HepG2 (cell line): ENCODE data around the gene GNG2. TPM values are rescaled to one million over a fixed set of nuclear protein-coding genes. Genes with fewer than 3 reads are reported as not detected.

Experiments
- ATAC-seq: fragments of 200-7000 bp; cut with Tn5 transposase; 3 replicates; pipeline ENCODE4 v1.9.1; 2020; ENCODE audit warnings: mild to moderate bottlenecking, moderate library complexity
- BruUV-seq: library from RNA; stranded (reverse); fragments of 400-500 nt; replicated peaks from 2 replicates; lab custom pipeline; 2021; lab: Mats Ljungman, UMichigan
- CTCF ChIA-PET: fragments of 300-600 bp; formaldehyde crosslinking; extraction: SDS; loops from one replicate; lab custom pipeline; 2021; ENCODE audit warnings: low total read pairs, inconsistent platforms, low intra/inter-chr PET ratio; lab: Yijun Ruan, JAX
- POLR2A ChIA-PET: fragments of 350-600 bp; sonication (Branson Sonifier 250); formaldehyde crosslinking; loops from one replicate; lab custom pipeline; 2020; ENCODE audit warnings: antibody characterized with exemption, inconsistent platforms; lab: Yijun Ruan, JAX
- DNase-seq: peaks from one replicate; pipeline ENCODE4 v3.0.0-alpha.2; 2015; ENCODE audit warnings: low spot score
- FAIRE-seq: peaks from 3 replicates; lab custom pipeline; 2011; peaks lifted over from hg19 to GRCh38; lab: Jason Lieb, UNC
- H2AFZ ChIP-seq: one replicate; pipeline ENCODE4 v1.6.1; 2011; ENCODE audit warnings: low read length, inconsistent platforms
- H3K27ac ChIP-seq: fragments of 300-600 bp; 3 replicates; pipeline ENCODE4 v1.8.0; 2011; ENCODE audit warnings: mixed run types, mild to moderate bottlenecking, mixed read lengths, low read length, inconsistent platforms; ENCODE audit not compliant: insufficient read depth; ENCODE audit errors: extremely low read length
- H3K27me3 ChIP-seq, 2 experiments: fragments of 200-600 bp in 1 of 2; 2 replicates in 1 of 2; 3 replicates in 1 of 2; pipeline versions ENCODE4 v1.6.0 to v1.8.0; 2011; ENCODE audit warnings: low read length in 2 of 2, mild to moderate bottlenecking in 2 of 2, moderate library complexity in 2 of 2, inconsistent platforms in 1 of 2; ENCODE audit not compliant: insufficient read depth in 2 of 2, control insufficient read depth in 1 of 2
- H3K36me3 ChIP-seq, 2 experiments: fragments of 200-600 bp in 1 of 2; replicated peaks in 1 of 2; 2 replicates in 1 of 2; 3 replicates in 1 of 2; pipeline versions ENCODE4 v1.5.1 to v1.8.0; 2011; ENCODE audit warnings: low read length in 2 of 2, inconsistent platforms in 1 of 2; ENCODE audit not compliant: insufficient read depth in 2 of 2, control insufficient read depth in 1 of 2
- H3K4me1 ChIP-seq: 2 replicates; pipeline ENCODE4 v1.5.1; 2012; ENCODE audit warnings: low read length, inconsistent platforms; ENCODE audit not compliant: insufficient read depth
- H3K4me2 ChIP-seq: 2 replicates; pipeline ENCODE4 v1.6.0; 2011; ENCODE audit warnings: low read depth, low read length, inconsistent platforms
- H3K4me3 ChIP-seq, 3 experiments: fragments of 200-600 bp in 1 of 3; sonication (generic), shearing (Covaris generic) in 1 of 3; replicated peaks in 1 of 3; 2 replicates each; pipeline ENCODE4 v1.5.1; 2011 to 2016; ENCODE audit warnings: low read length in 3 of 3, inconsistent platforms in 2 of 3, low read depth in 2 of 3, mild to moderate bottlenecking in 2 of 3, control low read depth in 1 of 3, mixed read lengths in 1 of 3; ENCODE audit not compliant: insufficient read depth in 1 of 3
- H3K79me2 ChIP-seq: one replicate; pipeline ENCODE4 v1.6.1; 2011; ENCODE audit warnings: low read length, inconsistent platforms; ENCODE audit not compliant: insufficient read depth
- H3K9ac ChIP-seq: 2 replicates; pipeline ENCODE4 v1.6.0; 2011; ENCODE audit warnings: mild to moderate bottlenecking, low read depth, low read length, inconsistent platforms; ENCODE audit not compliant: insufficient read depth
- H3K9me3 ChIP-seq: 2 replicates; pipeline ENCODE4 v1.5.1; 2012; ENCODE audit warnings: mild to moderate bottlenecking, low read length
- H4K20me1 ChIP-seq: 2 replicates; pipeline ENCODE4 v1.6.0; 2011; ENCODE audit warnings: inconsistent platforms, mild to moderate bottlenecking, low read length, moderate library complexity; ENCODE audit not compliant: insufficient read depth
- AKAP8 ChIP-seq: sonication (generic); formaldehyde crosslinking; IDR thresholded peaks from 2 replicates; pipeline ENCODE4 v1.5.1; 2020; ENCODE audit warnings: mild to moderate bottlenecking, missing genetic modification reagents
- DRAP1 ChIP-seq: IDR thresholded peaks from 2 replicates; pipeline ENCODE4 v1.6.1; 2016; ENCODE audit warnings: missing genetic modification reagents, missing compliant biosample characterization
- E2F2 ChIP-seq: sonication (generic); formaldehyde crosslinking; IDR thresholded peaks from 2 replicates; pipeline ENCODE4 v1.4.0; 2020; ENCODE audit warnings: missing genetic modification reagents, borderline replicate concordance
- EP300 ChIP-seq, 3 experiments: sonication (generic) in 1 of 3; formaldehyde crosslinking in 1 of 3; IDR thresholded peaks; 2 replicates each; pipeline versions ENCODE4 v1.5.1 to v1.6.1; 2011 to 2020; ENCODE audit warnings: low read depth in 2 of 3, low read length in 2 of 3, borderline replicate concordance in 1 of 3, improper control_type of control experiment in 1 of 3, mild to moderate bottlenecking in 1 of 3, missing genetic modification reagents in 1 of 3, moderate library complexity in 1 of 3
- FOXA3 ChIP-seq: IDR thresholded peaks from 2 replicates; pipeline ENCODE4 v1.6.1; 2016; ENCODE audit warnings: missing genetic modification reagents, missing compliant biosample characterization
- FUBP1 ChIP-seq: sonication (generic); formaldehyde crosslinking; IDR thresholded peaks from 2 replicates; pipeline ENCODE4 v1.5.1; 2020; ENCODE audit warnings: missing genetic modification reagents, mild to moderate bottlenecking, borderline replicate concordance
- KLF13 ChIP-seq: sonication (generic); formaldehyde crosslinking; IDR thresholded peaks from 2 replicates; pipeline ENCODE4 v1.4.0; 2020; ENCODE audit warnings: mild to moderate bottlenecking, missing genetic modification reagents
- MIER3 ChIP-seq: IDR thresholded peaks from 2 replicates; pipeline ENCODE4 v1.6.1; 2016; ENCODE audit warnings: missing compliant biosample characterization, borderline replicate concordance
- MYNN ChIP-seq: sonication (generic); formaldehyde crosslinking; IDR thresholded peaks from 2 replicates; pipeline ENCODE4 v1.4.0; 2020; ENCODE audit warnings: mild to moderate bottlenecking, low read depth, missing genetic modification reagents
- NFIC ChIP-seq: IDR thresholded peaks from 2 replicates; pipeline ENCODE4 v1.6.1; 2012; ENCODE audit warnings: mild to moderate bottlenecking, low read length, inconsistent platforms
- POGK ChIP-seq: sonication (generic); formaldehyde crosslinking; conservative IDR thresholded peaks from 2 replicates; pipeline ENCODE4 v1.8.0; 2022; ENCODE audit warnings: mild to moderate bottlenecking, moderate library complexity, missing genetic modification reagents
- RNF2 ChIP-seq: fragments of 450-650 bp; conservative IDR thresholded peaks from 2 replicates; pipeline ENCODE4 v1.6.1; 2016; ENCODE audit warnings: low read depth
- RXRA ChIP-seq: sonication (generic); formaldehyde crosslinking; IDR thresholded peaks from 2 replicates; pipeline ENCODE4 v1.5.1; 2020; ENCODE audit warnings: missing genetic modification reagents
- TFDP2 ChIP-seq: sonication (generic); formaldehyde crosslinking; IDR thresholded peaks from 2 replicates; pipeline ENCODE4 v1.4.0; 2020; ENCODE audit warnings: missing genetic modification reagents
- ZBTB14 ChIP-seq: sonication (generic); formaldehyde crosslinking; IDR thresholded peaks from 2 replicates; pipeline ENCODE4 v1.4.0; 2020; ENCODE audit warnings: missing genetic modification reagents
- ZNF691 ChIP-seq: sonication (generic); formaldehyde crosslinking; IDR thresholded peaks from 2 replicates; pipeline ENCODE4 v1.4.0; 2020; ENCODE audit warnings: missing genetic modification reagents, low read depth, mild to moderate bottlenecking, borderline replicate concordance
- WGBS: methylation state at CpG from one replicate; pipeline ENCODE4 v1.1.6; 2017; ENCODE audit warnings: low lambda C conversion rate; 5-methylcytosine and 5-hydroxymethylcytosine counted together
- in situ Hi-C: cut with HindIII; loops from 2 replicates; pipeline ENCODE4 v1.10.0; 2017; ENCODE audit warnings: low pct_unique_long_range_greater_than_20kb; ENCODE audit not compliant: extremely low pct_ligation_motif_present
- intact Hi-C: fragments of 100-400 bp; cut with micrococcal nuclease; formaldehyde crosslinking; loops from one replicate; pipeline ENCODE4 v1.10.0; 2022; ENCODE audit not compliant: unreplicated experiment
- polyA plus RNA-seq, 8 experiments: library from polyadenylated mRNA; depleted of rRNA in 3 of 8; stranded (reverse) in 7 of 8; unstranded in 1 of 8; fragments of >200 nt; fragmentation: Illumina TruSeq in 4 of 8; extraction: Trizol in 4 of 8; gene quantifications; 2 replicates each; pipeline versions ENCODE4 v1.2.1 to v1.2.3, GENCODE V29; 2011 to 2016; ENCODE audit warnings: low read depth in 4 of 8, missing spikeins in 1 of 8, mixed read lengths in 1 of 8; ENCODE audit not compliant: insufficient read depth in 1 of 8
- total RNA-seq, 5 experiments: library from RNA; depleted of rRNA; stranded (reverse); fragments of >200 nt; fragmentation: Illumina TruSeq; extraction: Trizol; gene quantifications; 2 replicates each; pipeline ENCODE4 v1.2.3, GENCODE V29; 2016; ENCODE audit warnings: low read depth in 1 of 5

The GNG2 gene
- total and polyA plus RNA-seq, 2 of the 13 experiments (the other 11 are each of a cell fraction or from before 2014, with no cell fraction given) = not detected

GRCh38 chr14:51877810-51878209, 17.4 kb downstream of the GNG2 start:
- POLR2A ChIA-PET = no interaction called here
- Histone ChIP-seq H3K27me3 (peaks cover 0 to 6% of the 10 kb centered on the region in 2 experiments; a peak in 1 of 5 replicates), H4K20me1 (no peaks in the 10 kb centered on the region), H3K4me3 (no peak overlapping the region), H3K9me3 (no peaks in the 10 kb centered on the region), H3K9ac (no peak overlapping the region), H3K4me1 (no peaks in the 10 kb centered on the region), H2AFZ (no peak overlapping the region), H3K36me3 (no peaks in the 10 kb centered on the region), H3K27ac (no peak overlapping the region), H3K79me2 (no peaks in the 10 kb centered on the region), H3K4me2 (no peak overlapping the region)
- no peak for FAIRE-seq
- CTCF ChIA-PET = no interaction called here
- intact Hi-C loops = no loop called here
- no peak for ATAC-seq
- DNase-seq = no peak
- WGBS = 0% methylated on average over 1 of the region's 1 CpG
- in situ Hi-C loops = no loop called here
- no TSS peak for BruUV-seq
- TF ChIP-seq TFDP2 (CRISPR knock-in tag) (no peak), NFIC (no peak), MYNN (CRISPR knock-in tag) (no peak), KLF13 (CRISPR knock-in tag) (no peak), EP300 (IDR thresholded peaks at IDR 0.05; ENCODE audit: low read depth in 2 of 2, low read length in 2 of 2) (no peak), EP300 (CRISPR knock-in tag; IDR thresholded peaks at IDR 0.05; ENCODE audit: borderline replicate concordance) (no peak), FUBP1 (no peak), MIER3 (CRISPR knock-in tag) (no peak), RNF2 (no peak), POGK (CRISPR knock-in tag) (no peak), FOXA3 (no peak), DRAP1 (CRISPR knock-in tag) (no peak), ZNF691 (no peak), AKAP8 (CRISPR knock-in tag) (no peak), ZBTB14 (CRISPR knock-in tag) (no peak), RXRA (no peak), E2F2 (CRISPR knock-in tag) (no peak)
